ENCODE results near the gene TBCD. TPM values are rescaled to one million over a fixed set of nuclear protein-coding genes. Genes with fewer than 3 reads are reported as not detected.
A peak's percentile ranks its signal among the peaks of the same experiment; 100 is the strongest.
"Not testable (repeated sequence)": the region's sequence is repeated elsewhere in the genome, so short reads cannot be mapped to it uniquely, and the experiment has no call there.

Gene TBCD
- total and polyA plus RNA-seq, 8 donors = 28.7 to 161 (median 40.0) TPM

- Histone ChIP-seq H3K4me1 (no peaks in the 10 kb centered on the region), H3K36me3 (no peaks in the 10 kb centered on the region), H3K4me3 (no peak overlapping the region), H3K27me3 (no peaks in the 10 kb centered on the region), H3K9me3 (no peaks in the 10 kb centered on the region), H3K27ac (no peak overlapping the region)
- peak in 2 of 6 donors; percentile 30 to 67 for DNase-seq
- WGBS, 2 donors = 76 to 80% methylated on average over 26 to 27 of the region's 27 CpGs
- no peak for FAIRE-seq
- intact Hi-C loops (cut with DNase I) = loop anchor here in 1 of 3 donors (5.0 to 10.0 kb wide), 2 partner anchors 134 to 296 kb away; partner anchors contain the start of gene METRNL
- TF ChIP-seq CTCF (IDR thresholded peaks at IDR 0.05) = no peak
- ATAC-seq = peak in 2 of 4 donors; percentile 10 to 13
Observed at GRCh38 chr17:82780971-82781893, 29.4 kb downstream of the TBCD start.

GRCh38 chr17:82781894-82782274, 30.0 kb downstream of the TBCD start:
- Histone ChIP-seq H3K36me3 (no peaks in the 10 kb centered on the region), H3K4me1 (no peaks in the 10 kb centered on the region), H3K27ac (no peak overlapping the region), H3K9me3 (no peaks in the 10 kb centered on the region), H3K27me3 (no peaks in the 10 kb centered on the region), H3K4me3 (no peak overlapping the region)
- no peak for FAIRE-seq
- intact Hi-C loops (cut with DNase I) = loop anchor here in 1 of 3 donors (5.0 to 10.0 kb wide), 2 partner anchors 133 to 295 kb away; partner anchors contain the start of gene METRNL
- 21% methylated on average over 8 of the region's 8 CpGs for WGBS, 2 donors
- peak; percentile 86 to 96 (median 94) for TF ChIP-seq CTCF (IDR thresholded peaks at IDR 0.05)
- peak; percentile 96 to 100 (median 98) for ATAC-seq
- peak; percentile 66 to 92 (median 83) for DNase-seq

GRCh38 chr17:82782657-82783207, 30.9 kb downstream of the TBCD start:
- no peak for TF ChIP-seq CTCF (IDR thresholded peaks at IDR 0.05)
- H3K27me3 ChIP-seq = no peaks in the 10 kb centered on the region
- FAIRE-seq = no peak
- no peak overlapping the region for H3K27ac ChIP-seq
- no peaks in the 10 kb centered on the region for H3K36me3 ChIP-seq
- no peaks in the 10 kb centered on the region for H3K9me3 ChIP-seq
- intact Hi-C loops (cut with DNase I) = loop anchor here in 1 of 3 donors (5.0 to 10.0 kb wide), 2 partner anchors 132 to 295 kb away; partner anchors contain the start of gene METRNL
- WGBS, 2 donors = 88 to 92% methylated on average over 42 of the region's 42 CpGs
- H3K4me1 ChIP-seq = no peaks in the 10 kb centered on the region
- DNase-seq = peak in 2 of 6 donors; percentile 21 to 35
- H3K4me3 ChIP-seq = no peak overlapping the region
- no peak for ATAC-seq

GRCh38 chr17:82783498-82783897, 31.6 kb downstream of the TBCD start:
- intact Hi-C loops (cut with DNase I) = loop anchor here in 1 of 3 donors (5.0 to 10.0 kb wide), 2 partner anchors 131 to 294 kb away; partner anchors contain the start of gene METRNL
- Histone ChIP-seq H3K4me3 (no peak overlapping the region), H3K9me3 (no peaks in the 10 kb centered on the region), H3K27me3 (no peaks in the 10 kb centered on the region), H3K27ac (no peak overlapping the region), H3K36me3 (no peaks in the 10 kb centered on the region), H3K4me1 (no peaks in the 10 kb centered on the region)
- WGBS, 2 donors = 92% methylated on average over 18 of the region's 18 CpGs
- DNase-seq (peak in 2 of 6 donors; percentile 12 to 25), ATAC-seq (no peak), FAIRE-seq (no peak)
- no peak for TF ChIP-seq CTCF (IDR thresholded peaks at IDR 0.05)

- intact Hi-C loops (cut with DNase I) = loop anchor here in 1 of 3 donors (10.0 kb wide), 1 partner anchor 129 kb away; no protein-coding TSS in a partner anchor
- H3K27ac ChIP-seq, ATAC-seq, H3K36me3 ChIP-seq, FAIRE-seq, H3K4me1 ChIP-seq, H3K27me3 ChIP-seq, H3K9me3 ChIP-seq, H3K4me3 ChIP-seq: not testable (repeated sequence)
- WGBS, 2 donors = 96 to 98% methylated on average over 12 to 16 of the region's 16 CpGs
- peak in 2 of 6 donors; percentile 24 to 76 for DNase-seq
Observed at GRCh38 chr17:82785581-82785980, 33.7 kb downstream of the TBCD start.
